ENCODE data around the gene RBM33.

DNA sequence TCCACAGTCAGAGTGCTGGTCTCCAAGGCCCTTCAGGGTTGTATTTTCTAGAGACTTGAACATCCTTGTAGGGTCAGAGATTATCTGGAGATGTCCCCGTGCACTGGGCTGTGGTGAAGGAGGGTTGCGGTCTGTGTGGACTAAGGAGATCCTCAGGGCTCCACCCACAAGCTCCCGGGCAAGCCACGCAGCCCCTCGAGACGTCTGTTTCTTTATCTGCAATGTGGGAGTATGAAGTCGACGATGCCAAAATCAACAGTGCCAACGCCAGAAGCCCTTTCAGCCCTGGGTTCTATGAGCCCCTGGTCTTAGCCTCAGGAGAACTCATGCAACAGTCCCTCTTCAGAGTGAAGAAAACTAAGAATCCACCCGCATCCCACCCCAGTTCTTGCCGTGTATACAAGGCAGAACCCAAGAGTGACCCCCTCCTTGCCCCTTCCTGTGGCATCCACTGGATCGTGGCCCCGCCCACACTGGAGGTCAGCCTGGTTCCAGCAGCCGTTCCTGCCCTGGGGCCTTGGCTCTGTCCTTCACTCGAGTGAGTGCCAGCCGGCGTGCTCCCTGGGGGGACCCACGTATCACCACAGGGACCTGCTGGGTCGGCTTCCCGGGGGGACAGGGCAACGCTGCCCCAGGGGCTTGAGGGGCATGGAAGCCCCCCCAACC is 173.8 kb downstream of the RBM33 start:
- TF ChIP-seq, protein P1, sequence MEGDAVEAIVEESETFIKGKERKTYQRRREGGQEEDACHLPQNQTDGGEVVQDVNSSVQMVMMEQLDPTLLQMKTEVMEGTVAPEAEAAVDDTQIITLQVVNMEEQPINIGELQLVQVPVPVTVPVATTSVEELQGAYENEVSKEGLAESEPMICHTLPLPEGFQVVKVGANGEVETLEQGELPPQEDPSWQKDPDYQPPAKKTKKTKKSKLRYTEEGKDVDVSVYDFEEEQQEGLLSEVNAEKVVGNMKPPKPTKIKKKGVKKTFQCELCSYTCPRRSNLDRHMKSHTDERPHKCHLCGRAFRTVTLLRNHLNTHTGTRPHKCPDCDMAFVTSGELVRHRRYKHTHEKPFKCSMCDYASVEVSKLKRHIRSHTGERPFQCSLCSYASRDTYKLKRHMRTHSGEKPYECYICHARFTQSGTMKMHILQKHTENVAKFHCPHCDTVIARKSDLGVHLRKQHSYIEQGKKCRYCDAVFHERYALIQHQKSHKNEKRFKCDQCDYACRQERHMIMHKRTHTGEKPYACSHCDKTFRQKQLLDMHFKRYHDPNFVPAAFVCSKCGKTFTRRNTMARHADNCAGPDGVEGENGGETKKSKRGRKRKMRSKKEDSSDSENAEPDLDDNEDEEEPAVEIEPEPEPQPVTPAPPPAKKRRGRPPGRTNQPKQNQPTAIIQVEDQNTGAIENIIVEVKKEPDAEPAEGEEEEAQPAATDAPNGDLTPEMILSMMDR (optimal IDR thresholded peaks at IDR 0.05 in 1 of 3, IDR thresholded peaks at IDR 0.05 in 1 of 3, conservative IDR thresholded peaks at IDR 0.05 in 1 of 3; ENCODE audit: extremely low read depth in 1 of 3, insufficient read depth in 2 of 3, low read length in 3 of 3): no peak
- TF ChIP-seq EZH2 (IDR thresholded peaks at IDR 0.05; ENCODE audit: low read length): no peak
